Tibial nerve (tissue), 4 donors: ENCODE data around the gene TEP1. TPM values are rescaled to one million over a fixed set of nuclear protein-coding genes. Genes with fewer than 3 reads are reported as not detected.

Experiments used
- DNase-seq, 2 donors: peaks; one replicate each; pipeline ENCODE4 v3.0.0-alpha.2; 2019; ENCODE audit warnings: low spot score in 2 of 2
- H3K27ac ChIP-seq, 4 donors: fragments of 200-600 bp; sonication (generic) in 3 of 4; one replicate each; pipeline ENCODE4 v1.5.1; 2017 to 2019; ENCODE audit warnings: mild to moderate bottlenecking in 1 of 4
- H3K27me3 ChIP-seq, 2 donors: fragments of 200-600 bp; sonication (generic) in 1 of 2; one replicate each; pipeline versions ENCODE4 v1.5.1 to v1.6.0; 2017 to 2019
- H3K36me3 ChIP-seq, 3 donors: fragments of 200-600 bp; sonication (generic); one replicate each; pipeline ENCODE4 v1.5.1; 2018 to 2019
- H3K4me1 ChIP-seq, 4 donors: fragments of 200-600 bp; sonication (generic) in 3 of 4; one replicate each; pipeline ENCODE4 v1.5.1; 2017 to 2019
- H3K4me3 ChIP-seq, 4 donors: fragments of 200-600 bp; sonication (generic) in 3 of 4; one replicate each; pipeline ENCODE4 v1.5.1; 2017 to 2019; ENCODE audit warnings: mild to moderate bottlenecking in 1 of 4, moderate library complexity in 1 of 4
- H3K9me3 ChIP-seq, 4 donors: fragments of 200-600 bp; sonication (generic) in 3 of 4; one replicate each; pipeline ENCODE4 v1.5.1; 2017 to 2019
- EP300 ChIP-seq, 2 donors: sonication (generic); formaldehyde crosslinking; IDR thresholded peaks; one replicate each; pipeline ENCODE4 v1.6.1; 2017; ENCODE audit warnings: antibody characterized with exemption in 2 of 2, mild to moderate bottlenecking in 1 of 2
- POLR2A ChIP-seq, 2 donors: fragments of 450-650 bp; IDR thresholded peaks; one replicate each; pipeline ENCODE4 v1.6.1; 2017; ENCODE audit warnings: antibody characterized with exemption in 2 of 2, mild to moderate bottlenecking in 2 of 2, moderate library complexity in 2 of 2
- WGBS, 2 donors: methylation state at CpG; one replicate each; pipeline ENCODE4 v1.1.5; 2018; 5-methylcytosine and 5-hydroxymethylcytosine counted together
- total RNA-seq, 4 donors: library from RNA; depleted of rRNA; stranded (reverse); fragments of >200 nt; gene quantifications; one replicate each; pipeline ENCODE4 v1.1.0, GENCODE V29; 2016
- TF ChIP-seq, protein P1 (sequence below), 5 experiments: fragments of 200-600 bp in 3 of 5; fragments of 450-650 bp in 2 of 5; sonication (generic) in 3 of 5; IDR thresholded peaks; one replicate each; pipeline ENCODE4 v1.5.1; 2016 to 2019; ENCODE audit warnings: antibody characterized with exemption in 5 of 5, mild to moderate bottlenecking in 3 of 5, moderate library complexity in 2 of 5

The TEP1 gene
- total RNA-seq, 4 donors from 2014 or later = 30.3 to 50.0 (median 36.0) TPM

DNA sequence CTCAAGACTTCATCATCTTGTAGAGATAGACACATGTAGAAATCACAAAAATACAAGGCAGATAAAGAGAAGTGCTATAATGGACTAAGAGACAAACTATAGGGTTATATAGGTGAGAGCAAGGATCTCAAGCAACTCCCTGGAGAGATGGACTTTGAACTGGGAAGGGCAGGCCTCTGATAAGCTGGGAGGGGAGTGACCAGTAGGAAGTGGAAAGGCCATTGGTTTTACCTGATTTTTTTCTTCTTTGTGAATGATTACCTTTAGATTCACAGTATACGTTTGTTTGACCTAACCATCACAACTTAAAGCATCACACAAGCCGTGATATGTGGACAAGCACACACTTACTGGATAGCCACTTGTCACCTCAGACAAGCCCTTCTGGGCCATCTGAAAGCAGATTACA, 5.2 kb upstream of the TEP1 start:
- TF ChIP-seq, protein P1, sequence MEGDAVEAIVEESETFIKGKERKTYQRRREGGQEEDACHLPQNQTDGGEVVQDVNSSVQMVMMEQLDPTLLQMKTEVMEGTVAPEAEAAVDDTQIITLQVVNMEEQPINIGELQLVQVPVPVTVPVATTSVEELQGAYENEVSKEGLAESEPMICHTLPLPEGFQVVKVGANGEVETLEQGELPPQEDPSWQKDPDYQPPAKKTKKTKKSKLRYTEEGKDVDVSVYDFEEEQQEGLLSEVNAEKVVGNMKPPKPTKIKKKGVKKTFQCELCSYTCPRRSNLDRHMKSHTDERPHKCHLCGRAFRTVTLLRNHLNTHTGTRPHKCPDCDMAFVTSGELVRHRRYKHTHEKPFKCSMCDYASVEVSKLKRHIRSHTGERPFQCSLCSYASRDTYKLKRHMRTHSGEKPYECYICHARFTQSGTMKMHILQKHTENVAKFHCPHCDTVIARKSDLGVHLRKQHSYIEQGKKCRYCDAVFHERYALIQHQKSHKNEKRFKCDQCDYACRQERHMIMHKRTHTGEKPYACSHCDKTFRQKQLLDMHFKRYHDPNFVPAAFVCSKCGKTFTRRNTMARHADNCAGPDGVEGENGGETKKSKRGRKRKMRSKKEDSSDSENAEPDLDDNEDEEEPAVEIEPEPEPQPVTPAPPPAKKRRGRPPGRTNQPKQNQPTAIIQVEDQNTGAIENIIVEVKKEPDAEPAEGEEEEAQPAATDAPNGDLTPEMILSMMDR (IDR thresholded peaks at IDR 0.05) = no peak
- TF ChIP-seq POLR2A (IDR thresholded peaks at IDR 0.05) = no peak
- TF ChIP-seq EP300 (IDR thresholded peaks at IDR 0.05) = no peak
- H3K9me3 ChIP-seq = no peaks in the 10 kb centered on the region
- no peak overlapping the region for H3K4me3 ChIP-seq
- DNase-seq = no peak
- no peaks in the 10 kb centered on the region for H3K36me3 ChIP-seq
- 91% methylated on average over 2 of the region's 2 CpGs for WGBS, 2 donors
- H3K4me1 ChIP-seq = peaks cover 0 to 14% (median 5%) of the 10 kb centered on the region in 4 donors
- no peaks in the 10 kb centered on the region for H3K27me3 ChIP-seq
- no peak overlapping the region for H3K27ac ChIP-seq

GRCh38 chr14:20417250-20418186, 4.2 kb upstream of the TEP1 start:
- Histone ChIP-seq H3K36me3 (no peaks in the 10 kb centered on the region), H3K4me1 (peaks cover 0 to 15% (median 5%) of the 10 kb centered on the region in 4 donors), H3K27ac (no peak overlapping the region), H3K9me3 (no peaks in the 10 kb centered on the region), H3K4me3 (no peak overlapping the region), H3K27me3 (no peaks in the 10 kb centered on the region)
- 68 to 85% methylated on average over 7 of the region's 7 CpGs for whole genome bisulfite sequencing, 2 donors
- no peak for DNase-seq
- TF ChIP-seq POLR2A (IDR thresholded peaks at IDR 0.05) (no peak), EP300 (IDR thresholded peaks at IDR 0.05) (no peak)
- TF ChIP-seq, protein P1 (IDR thresholded peaks at IDR 0.05) = no peak

DNA sequence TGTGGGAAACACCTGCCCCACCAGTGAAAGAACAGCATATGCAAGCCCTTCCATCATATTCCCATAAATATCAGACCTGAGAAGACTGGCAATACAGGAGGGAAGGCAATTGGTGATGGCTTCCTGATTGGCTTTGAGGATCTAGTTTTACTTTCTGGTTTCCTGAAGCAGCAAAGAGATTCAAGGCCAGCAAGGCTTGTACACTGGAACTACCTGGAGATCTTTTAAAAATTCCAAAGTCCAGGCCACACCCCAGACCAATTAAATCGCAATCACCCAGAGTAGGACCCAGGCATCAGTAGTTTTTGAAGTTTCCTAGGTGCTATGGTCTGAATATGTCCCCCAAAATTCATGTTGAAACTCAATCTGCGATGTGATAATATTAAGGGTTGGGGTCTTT, 2.9 kb upstream of the TEP1 start:
- Histone ChIP-seq H3K4me1 (peaks cover 0 to 28% (median 13%) of the 10 kb centered on the region in 4 donors), H3K27ac (no peak overlapping the region), H3K4me3 (no peak overlapping the region), H3K36me3 (no peaks in the 10 kb centered on the region), H3K27me3 (no peaks in the 10 kb centered on the region), H3K9me3 (no peaks in the 10 kb centered on the region)
- no peak for TF ChIP-seq POLR2A (IDR thresholded peaks at IDR 0.05)
- TF ChIP-seq, protein P1 (IDR thresholded peaks at IDR 0.05) = no peak
- no peak for DNase-seq
- WGBS, 2 donors = 92 to 96% methylated on average over 2 of the region's 2 CpGs

GRCh38 chr14:20415782-20416206, 2.5 kb upstream of the TEP1 start:
- Histone ChIP-seq H3K4me3 (no peak overlapping the region), H3K9me3 (no peaks in the 10 kb centered on the region), H3K27me3 (no peaks in the 10 kb centered on the region), H3K27ac (no peak overlapping the region), H3K36me3 (no peaks in the 10 kb centered on the region), H3K4me1 (peaks cover 0 to 32% (median 13%) of the 10 kb centered on the region in 4 donors)
- peak in 1 of 2 donors; percentile 59 for DNase-seq
- TF ChIP-seq, protein P1 (IDR thresholded peaks at IDR 0.05) = peak; percentile 51 to 71 (median 53)
- TF ChIP-seq POLR2A (IDR thresholded peaks at IDR 0.05) = no peak
- 36 to 47% methylated on average over 3 of the region's 3 CpGs for WGBS, 2 donors

GRCh38 chr14:20413744-20414082, 412 bp upstream of the TEP1 start:
- Histone ChIP-seq H3K36me3 (no peaks in the 10 kb centered on the region), H3K9me3 (no peaks in the 10 kb centered on the region), H3K27ac (peak overlapping the region; percentile 75 to 98 (median 90)), H3K4me3 (peak overlapping the region; percentile 51 to 92 (median 76)), H3K4me1 (peaks cover 0 to 32% (median 13%) of the 10 kb centered on the region in 4 donors), H3K27me3 (no peaks in the 10 kb centered on the region)
- TF ChIP-seq, protein P1 (IDR thresholded peaks at IDR 0.05) = peak in 1 of 5 experiments; percentile 4
- no peak for TF ChIP-seq EP300 (IDR thresholded peaks at IDR 0.05)
- DNase-seq = no peak
- WGBS, 2 donors = 1 to 2% methylated on average over 9 of the region's 9 CpGs
